ENCODE results near the gene TNPO2. TPM values are rescaled to one million over a fixed set of nuclear protein-coding genes. Genes with fewer than 3 reads are reported as not detected.
"Not testable (repeated sequence)": the region's sequence is repeated elsewhere in the genome, so short reads cannot be mapped to it uniquely, and the experiment has no call there.

The TNPO2 gene
- total and polyA plus RNA-seq, 4 experiments from 2014 or later, result 0.60 to 67.2 (median 33.9) TPM

DNA sequence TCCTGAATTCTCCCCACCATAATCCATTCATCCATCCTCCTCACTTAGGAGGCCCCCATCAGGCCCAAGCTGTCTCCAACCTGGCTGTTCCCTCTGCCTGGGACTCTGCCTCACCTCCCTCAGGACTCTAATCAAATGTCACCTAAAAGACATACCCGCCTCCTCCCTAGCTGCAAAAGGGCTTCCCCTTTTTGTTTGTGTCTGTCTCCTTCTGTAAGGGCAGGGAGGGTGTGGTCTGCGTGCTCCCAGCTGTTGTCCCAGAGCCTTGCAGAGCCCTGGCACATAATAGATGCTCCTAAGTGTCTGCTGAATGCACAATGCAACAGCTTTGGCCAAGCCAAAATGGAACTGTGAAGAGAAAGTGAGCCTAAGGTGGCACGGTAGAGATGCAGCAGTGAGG is 6.3 kb upstream of the TNPO2 start:
- Histone ChIP-seq H3K36me3 (ENCODE audit: insufficient read depth, low read length) (peaks cover 32% of the 10 kb centered on the region), H3K9me3 (ENCODE audit: control insufficient read depth in 1 of 2, low read length in 2 of 2) (no peaks in the 10 kb centered on the region), H3K27ac (ENCODE audit: low read depth, low read length) (no peak overlapping the region), H3K27me3 (ENCODE audit: insufficient read depth, low read length) (no peaks in the 10 kb centered on the region), H3K4me3 (ENCODE audit: low read length in 2 of 2) (no peak overlapping the region), H3K4me1 (ENCODE audit: insufficient read depth, low read length) (peaks cover 29% of the 10 kb centered on the region)
- intact Hi-C loops (cut with micrococcal nuclease), result loop anchor here (10.0 kb wide), 1 partner anchor 205 kb away; the partner anchor contains the start of genes CALR and FARSA
- Mint-ChIP-seq H3K27ac (peak overlapping the region in 1 of 7 donors; percentile 43), H3K27me3 (no peaks in the 10 kb centered on the region), H3K36me3 (peaks cover 15 to 41% of the 10 kb centered on the region in 2 donors), H3K4me1 (peaks cover 17 to 44% (median 30%) of the 10 kb centered on the region in 4 donors), H3K4me3 (peak overlapping the region in 1 of 8 donors; percentile 2), H3K9me3 (peaks cover 0 to 4% (median 0%) of the 10 kb centered on the region in 8 donors)
- POLR2A ChIA-PET (ENCODE audit: partially characterized antibody), result interaction anchor here (4.6 kb wide), 1 partner anchor 7 kb away, joined by 135 read pairs; the partner anchor contains the start of gene TNPO2
- no peak for DNase-seq
- CTCF ChIA-PET (ENCODE audit: partially characterized antibody), result no interaction called here

DNA sequence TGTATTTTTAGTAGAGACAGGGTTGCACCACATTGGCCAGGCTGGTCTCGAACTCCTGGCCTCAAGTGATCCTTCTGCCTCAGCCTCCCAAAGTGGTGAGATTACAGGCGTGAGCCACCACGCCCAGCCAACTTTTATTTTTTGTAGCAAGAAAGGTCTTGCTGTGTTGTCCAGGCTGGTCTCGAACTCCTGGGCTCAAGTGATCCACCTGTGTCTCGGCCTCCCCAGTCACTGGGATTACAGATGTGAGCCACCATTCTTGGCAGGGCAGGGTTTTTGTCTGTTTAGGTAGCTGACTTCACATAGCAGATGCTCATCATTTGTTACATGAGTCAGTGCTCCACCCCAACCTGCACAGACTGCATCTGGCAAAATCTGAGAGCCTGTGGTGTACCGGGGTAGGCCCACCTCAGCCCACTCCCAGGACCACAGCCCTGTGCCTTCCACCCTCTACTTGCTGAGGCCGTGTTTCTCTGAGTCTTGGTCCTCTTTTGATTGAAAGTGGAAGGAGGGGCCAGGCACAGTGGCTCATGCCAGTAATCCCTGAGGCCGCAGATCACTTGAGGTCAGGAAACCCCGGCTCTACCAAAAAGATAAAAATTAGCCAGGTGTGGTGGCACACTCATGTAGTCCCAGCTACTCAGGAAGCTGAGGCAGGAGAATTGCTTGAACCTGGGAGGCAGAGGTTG is 4.2 kb upstream of the TNPO2 start:
- Mint-ChIP-seq H3K9me3 (peaks cover 0 to 1% (median 0%) of the 10 kb centered on the region in 8 donors), H3K4me1 (peaks cover 19 to 47% (median 32%) of the 10 kb centered on the region in 4 donors), H3K27me3 (no peaks in the 10 kb centered on the region), H3K4me3 (no peak overlapping the region), H3K27ac (peak overlapping the region in 1 of 7 donors; percentile 30), H3K36me3 (peaks cover 15 to 31% of the 10 kb centered on the region in 2 donors)
- Histone ChIP-seq H3K36me3 (ENCODE audit: insufficient read depth, low read length) (peaks cover 32% of the 10 kb centered on the region), H3K9me3 (ENCODE audit: control insufficient read depth in 1 of 2, low read length in 2 of 2) (no peaks in the 10 kb centered on the region), H3K4me3 (ENCODE audit: low read length in 2 of 2) (no peak overlapping the region), H3K27ac (ENCODE audit: low read depth, low read length) (no peak overlapping the region), H3K27me3 (ENCODE audit: insufficient read depth, low read length) (no peaks in the 10 kb centered on the region), H3K4me1 (ENCODE audit: insufficient read depth, low read length) (peaks cover 31% of the 10 kb centered on the region)
- ChIA-PET CTCF (ENCODE audit: partially characterized antibody) (interaction anchor here (0.7 to 1.0 kb wide), 2 partner anchors 11 to 68 kb away, joined by 3 to 4 read pairs; no protein-coding TSS in a partner anchor), POLR2A (ENCODE audit: partially characterized antibody) (interaction anchor here (1.3 to 1.6 kb wide), 2 partner anchors 8 to 31 kb away, joined by 3 to 4 read pairs; partner anchors contain the start of gene FBXW9)
- intact Hi-C loops (cut with micrococcal nuclease), result no loop called here
- no peak for DNase-seq

DNA sequence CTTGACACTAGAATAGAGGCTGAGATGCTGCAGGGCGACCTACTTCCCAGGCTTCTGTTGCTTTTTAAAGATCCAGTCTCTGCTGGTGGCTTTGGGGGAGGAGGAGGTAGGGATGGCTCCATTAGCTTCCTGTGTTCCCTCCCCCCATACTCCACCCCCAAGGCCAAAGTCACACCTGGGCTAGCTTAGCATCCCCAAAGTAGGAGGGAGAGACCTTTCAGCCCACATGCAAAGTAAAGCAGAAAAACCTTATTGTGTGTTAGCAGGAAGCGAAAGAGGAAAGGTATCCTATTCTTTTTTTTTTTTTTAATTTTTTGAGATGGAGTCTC is 3.2 kb upstream of the TNPO2 start:
- H3K4me3 ChIP-seq (ENCODE audit: low read length in 2 of 2), result no peak overlapping the region
- DNase-seq, result no peak
- no peaks in the 10 kb centered on the region for H3K9me3 ChIP-seq (ENCODE audit: control insufficient read depth in 1 of 2, low read length in 2 of 2)
- Mint-ChIP-seq H3K4me3 (peak overlapping the region in 1 of 8 donors; percentile 42), H3K27me3 (peaks cover 0 to 1% of the 10 kb centered on the region in 2 donors), H3K36me3 (peaks cover 10 to 32% of the 10 kb centered on the region in 2 donors), H3K4me1 (peaks cover 17 to 43% (median 29%) of the 10 kb centered on the region in 4 donors), H3K27ac (peak overlapping the region in 2 of 7 donors; percentile 12 to 77), H3K9me3 (peaks cover 0 to 5% (median 0%) of the 10 kb centered on the region in 8 donors)
- no peaks in the 10 kb centered on the region for H3K27me3 ChIP-seq (ENCODE audit: insufficient read depth, low read length)
- intact Hi-C loops (cut with micrococcal nuclease), result no loop called here
- ChIA-PET CTCF (ENCODE audit: partially characterized antibody) (interaction anchor here (0.7 to 1.3 kb wide), 4 partner anchors 11 to 69 kb away, joined by 3 to 4 read pairs (median 4); no protein-coding TSS in a partner anchor), POLR2A (ENCODE audit: partially characterized antibody) (interaction anchor here (1.3 kb wide), 1 partner anchor 9 kb away, joined by 3 read pairs; no protein-coding TSS in a partner anchor)
- H3K4me1 ChIP-seq (ENCODE audit: insufficient read depth, low read length), result peaks cover 23% of the 10 kb centered on the region
- peaks cover 29% of the 10 kb centered on the region for H3K36me3 ChIP-seq (ENCODE audit: insufficient read depth, low read length)
- no peak overlapping the region for H3K27ac ChIP-seq (ENCODE audit: low read depth, low read length)

DNA sequence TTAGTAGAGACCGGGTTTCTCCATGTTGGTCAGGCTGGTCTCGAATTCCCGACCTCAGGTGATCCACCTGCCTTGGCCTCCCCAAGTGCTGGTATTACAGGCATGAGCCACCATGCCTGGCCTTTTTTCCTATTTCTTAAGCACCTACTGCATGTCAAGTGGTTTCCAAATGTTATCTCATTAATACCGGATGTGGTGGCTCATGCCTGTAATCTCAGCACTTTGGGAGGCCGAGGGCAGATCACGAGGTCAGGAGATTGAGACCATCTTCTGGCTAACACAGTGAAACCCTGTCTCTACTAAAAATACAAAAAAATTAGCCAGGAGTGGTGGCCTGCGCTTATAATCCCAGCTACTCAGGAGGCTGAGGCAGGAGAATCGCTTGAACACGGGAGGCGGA is 1.9 kb upstream of the TNPO2 start:
- peaks cover 20 to 50% (median 35%) of the 10 kb centered on the region in 4 donors for H3K4me1 Mint-ChIP-seq
- peaks cover 8 to 35% of the 10 kb centered on the region in 2 donors for H3K36me3 Mint-ChIP-seq
- H3K4me3 ChIP-seq (ENCODE audit: low read length in 2 of 2); intact Hi-C loops (cut with micrococcal nuclease); H3K27me3 Mint-ChIP-seq; H3K27ac ChIP-seq (ENCODE audit: low read depth, low read length); H3K4me3 Mint-ChIP-seq; DNase-seq; H3K9me3 ChIP-seq (ENCODE audit: control insufficient read depth in 1 of 2, low read length in 2 of 2); H3K27me3 ChIP-seq (ENCODE audit: insufficient read depth, low read length); CTCF ChIA-PET (ENCODE audit: partially characterized antibody); H3K9me3 Mint-ChIP-seq: not testable (repeated sequence)
- H3K4me1 ChIP-seq (ENCODE audit: insufficient read depth, low read length), result peaks cover 25% of the 10 kb centered on the region
- peak overlapping the region in 2 of 7 donors; percentile 43 to 84 for H3K27ac Mint-ChIP-seq
- POLR2A ChIA-PET (ENCODE audit: partially characterized antibody), result interaction anchor here (1.2 to 5.9 kb wide), 2 partner anchors 7 to 30 kb away, joined by 3 to 135 read pairs; partner anchors contain the start of gene TRIR
- peaks cover 18% of the 10 kb centered on the region for H3K36me3 ChIP-seq (ENCODE audit: insufficient read depth, low read length)

DNA sequence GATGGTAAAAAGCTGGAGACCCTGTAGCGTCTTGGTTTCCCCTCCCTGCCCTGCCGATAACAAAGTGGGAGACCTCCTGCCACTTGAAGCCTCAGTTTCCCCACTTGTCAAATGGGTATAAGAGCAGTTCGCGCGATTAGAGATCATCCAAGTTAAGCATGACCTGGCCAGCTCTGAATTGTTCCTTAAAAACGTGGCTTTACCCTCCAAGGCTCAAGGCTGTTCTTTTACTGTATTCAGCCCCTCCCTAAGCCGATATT is 421 bp downstream of the TNPO2 start:
- Histone ChIP-seq H3K27me3 (ENCODE audit: insufficient read depth, low read length) (no peaks in the 10 kb centered on the region), H3K27ac (ENCODE audit: low read depth, low read length) (peak overlapping the region; percentile 68), H3K36me3 (ENCODE audit: insufficient read depth, low read length) (peaks cover 5% of the 10 kb centered on the region), H3K4me1 (ENCODE audit: insufficient read depth, low read length) (peaks cover 30% of the 10 kb centered on the region), H3K9me3 (ENCODE audit: control insufficient read depth in 1 of 2, low read length in 2 of 2) (no peaks in the 10 kb centered on the region), H3K4me3 (ENCODE audit: low read length in 2 of 2) (peak overlapping the region; percentile 21 to 78)
- peaks cover 0 to 1% of the 10 kb centered on the region in 2 donors for H3K27me3 Mint-ChIP-seq
- peaks cover 0 to 4% (median 0%) of the 10 kb centered on the region in 8 donors for H3K9me3 Mint-ChIP-seq
- intact Hi-C loops (cut with micrococcal nuclease), result loop anchor here (1.0 to 5.0 kb wide), 2 partner anchors 27 to 41 kb away; partner anchors contain the start of genes DHPS and FBXW9
- H3K36me3 Mint-ChIP-seq, result peaks cover 6 to 27% of the 10 kb centered on the region in 2 donors
- H3K4me3 Mint-ChIP-seq, result peak overlapping the region; percentile 87 to 98 (median 92)
- no peak for DNase-seq
- ChIA-PET POLR2A (ENCODE audit: partially characterized antibody) (interaction anchor here (0.5 to 5.9 kb wide), 18 partner anchors 9 to 456 kb away, joined by 3 to 135 read pairs (median 6); partner anchors contain the start of genes DHPS, FBXW9, GET3 and JUNB), CTCF (ENCODE audit: partially characterized antibody) (interaction anchor here (0.6 to 12.0 kb wide), 12 partner anchors 10 to 125 kb away, joined by 3 to 126 read pairs (median 4); partner anchors contain the start of genes GET3, JUNB and TRIR)
- H3K4me1 Mint-ChIP-seq, result peaks cover 21 to 54% (median 35%) of the 10 kb centered on the region in 4 donors
- H3K27ac Mint-ChIP-seq, result peak overlapping the region; percentile 88 to 98 (median 93)

DNA sequence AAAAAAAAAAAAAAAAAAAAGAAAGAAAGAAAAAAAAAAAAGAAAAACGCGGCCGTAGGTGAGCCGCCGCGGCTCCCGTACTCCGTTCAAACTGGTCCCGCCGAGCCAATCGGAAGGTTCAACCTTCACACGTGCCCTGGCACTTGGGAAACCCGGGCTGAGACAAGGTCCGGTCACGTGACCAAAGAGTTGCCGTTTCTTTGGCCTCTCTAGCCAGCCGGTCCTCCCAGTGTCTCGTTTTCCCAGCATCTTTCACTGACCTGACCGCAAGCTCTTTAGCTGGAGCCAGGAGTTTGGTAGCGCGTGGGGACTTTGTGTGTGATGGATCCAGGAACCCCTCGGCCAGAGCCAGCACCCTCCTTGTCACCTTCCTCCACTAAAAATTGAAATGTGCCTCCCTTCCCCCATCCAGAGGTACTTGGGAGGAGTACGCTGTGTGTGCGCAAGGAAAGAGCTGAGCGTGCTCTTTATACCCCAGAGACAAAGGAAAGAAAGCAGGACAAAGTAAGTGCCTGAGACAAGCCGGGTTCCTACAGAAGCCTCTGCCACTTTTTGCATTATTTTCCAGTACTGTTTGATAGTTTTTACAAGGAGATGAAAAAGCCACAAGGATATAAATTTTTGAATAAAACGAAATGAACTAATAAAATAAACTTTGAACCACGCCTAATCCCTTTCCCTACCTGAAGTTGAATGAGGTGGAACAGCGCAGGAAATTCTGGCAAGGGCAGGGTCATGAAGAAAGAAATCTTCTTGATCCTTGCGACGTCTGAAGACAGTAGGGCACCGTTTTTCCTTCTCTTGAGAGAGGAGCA is 959 bp downstream of the TNPO2 start:
- Histone ChIP-seq H3K27ac (ENCODE audit: low read depth, low read length) (peak overlapping the region; percentile 73), H3K36me3 (ENCODE audit: insufficient read depth, low read length) (peaks cover 5% of the 10 kb centered on the region), H3K27me3 (ENCODE audit: insufficient read depth, low read length) (no peaks in the 10 kb centered on the region), H3K9me3 (ENCODE audit: control insufficient read depth in 1 of 2, low read length in 2 of 2) (no peaks in the 10 kb centered on the region), H3K4me1 (ENCODE audit: insufficient read depth, low read length) (peaks cover 30% of the 10 kb centered on the region), H3K4me3 (ENCODE audit: low read length in 2 of 2) (peak overlapping the region; percentile 21 to 78)
- peak; percentile 91 to 97 (median 95) for DNase-seq
- peak overlapping the region; percentile 87 to 98 (median 92) for H3K4me3 Mint-ChIP-seq
- ChIA-PET CTCF (ENCODE audit: partially characterized antibody) (interaction anchor here (1.2 to 12.0 kb wide), 12 partner anchors 10 to 125 kb away, joined by 3 to 126 read pairs (median 4); partner anchors contain the start of genes DHPS, GET3, JUNB and TRIR), POLR2A (ENCODE audit: partially characterized antibody) (interaction anchor here (0.9 to 5.9 kb wide), 22 partner anchors 9 to 243 kb away, joined by 3 to 135 read pairs (median 4); partner anchors contain the start of genes DHPS, FBXW9, GET3 and JUNB)
- peaks cover 21 to 54% (median 35%) of the 10 kb centered on the region in 4 donors for H3K4me1 Mint-ChIP-seq
- peaks cover 0 to 4% (median 0%) of the 10 kb centered on the region in 8 donors for H3K9me3 Mint-ChIP-seq
- peaks cover 0 to 1% of the 10 kb centered on the region in 2 donors for H3K27me3 Mint-ChIP-seq
- H3K27ac Mint-ChIP-seq, result peak overlapping the region; percentile 88 to 98 (median 93)
- intact Hi-C loops (cut with micrococcal nuclease), result loop anchor here (1.0 to 5.0 kb wide), 3 partner anchors 12 to 40 kb away; partner anchors contain the start of genes DHPS, FBXW9 and TRIR
- peaks cover 6 to 27% of the 10 kb centered on the region in 2 donors for H3K36me3 Mint-ChIP-seq
